Stimulated activated naive CD4-positive, alpha-beta T cell (primary cell): ENCODE data around the gene RAB22A.
"Not testable (repeated sequence)": the region's sequence is repeated elsewhere in the genome, so short reads cannot be mapped to it uniquely, and the experiment has no call there.

Source experiments
- DNase-seq, 6 experiments: peaks; one replicate each; lab custom pipeline; 2025; lab: John Stamatoyannopoulos, UW

The RAB22A gene

GRCh38 chr20:58408603-58409246, 99.2 kb downstream of the RAB22A start:
- peak in 3 of 6 experiments; percentile 23 to 39 (median 26) for DNase-seq

- not testable (repeated sequence) for DNase-seq
Observed at GRCh38 chr20:58414216-58414615, 104.7 kb downstream of the RAB22A start.

GRCh38 chr20:58414786-58415185, 105.3 kb downstream of the RAB22A start:
- DNase-seq, result not testable (repeated sequence)

GRCh38 chr20:58416057-58416456, 106.5 kb downstream of the RAB22A start:
- no peak for DNase-seq

- DNase-seq, result peak in 2 of 6 experiments; percentile 5 to 21
Observed at GRCh38 chr20:58416835-58417234, 107.3 kb downstream of the RAB22A start.
